HepG2 (cell line): ENCODE data around the gene ZBTB8B. TPM values are rescaled to one million over a fixed set of nuclear protein-coding genes. Genes with fewer than 3 reads are reported as not detected.

Experiments used
- ATAC-seq: fragments of 200-7000 bp; cut with Tn5 transposase; 3 replicates; pipeline ENCODE4 v1.9.1; 2020; ENCODE audit warnings: mild to moderate bottlenecking, moderate library complexity
- BruUV-seq: library from RNA; stranded (reverse); fragments of 400-500 nt; replicated peaks from 2 replicates; lab custom pipeline; 2021; lab: Mats Ljungman, UMichigan
- CTCF ChIA-PET: fragments of 300-600 bp; formaldehyde crosslinking; extraction: SDS; loops from one replicate; lab custom pipeline; 2021; ENCODE audit warnings: low total read pairs, inconsistent platforms, low intra/inter-chr PET ratio; lab: Yijun Ruan, JAX
- POLR2A ChIA-PET: fragments of 350-600 bp; sonication (Branson Sonifier 250); formaldehyde crosslinking; loops from one replicate; lab custom pipeline; 2020; ENCODE audit warnings: antibody characterized with exemption, inconsistent platforms; lab: Yijun Ruan, JAX
- DNase-seq: peaks from one replicate; pipeline ENCODE4 v3.0.0-alpha.2; 2015; ENCODE audit warnings: low spot score
- FAIRE-seq: peaks from 3 replicates; lab custom pipeline; 2011; peaks lifted over from hg19 to GRCh38; lab: Jason Lieb, UNC
- H2AFZ ChIP-seq: one replicate; pipeline ENCODE4 v1.6.1; 2011; ENCODE audit warnings: low read length, inconsistent platforms
- H3K27ac ChIP-seq: fragments of 300-600 bp; 3 replicates; pipeline ENCODE4 v1.8.0; 2011; ENCODE audit warnings: mixed run types, mild to moderate bottlenecking, mixed read lengths, low read length, inconsistent platforms; ENCODE audit not compliant: insufficient read depth; ENCODE audit errors: extremely low read length
- H3K27me3 ChIP-seq, 2 experiments: fragments of 200-600 bp in 1 of 2; 2 replicates in 1 of 2; 3 replicates in 1 of 2; pipeline versions ENCODE4 v1.6.0 to v1.8.0; 2011; ENCODE audit warnings: low read length in 2 of 2, mild to moderate bottlenecking in 2 of 2, moderate library complexity in 2 of 2, inconsistent platforms in 1 of 2; ENCODE audit not compliant: insufficient read depth in 2 of 2, control insufficient read depth in 1 of 2
- H3K36me3 ChIP-seq, 2 experiments: fragments of 200-600 bp in 1 of 2; replicated peaks in 1 of 2; 2 replicates in 1 of 2; 3 replicates in 1 of 2; pipeline versions ENCODE4 v1.5.1 to v1.8.0; 2011; ENCODE audit warnings: low read length in 2 of 2, inconsistent platforms in 1 of 2; ENCODE audit not compliant: insufficient read depth in 2 of 2, control insufficient read depth in 1 of 2
- H3K4me1 ChIP-seq: 2 replicates; pipeline ENCODE4 v1.5.1; 2012; ENCODE audit warnings: low read length, inconsistent platforms; ENCODE audit not compliant: insufficient read depth
- H3K4me2 ChIP-seq: 2 replicates; pipeline ENCODE4 v1.6.0; 2011; ENCODE audit warnings: low read depth, low read length, inconsistent platforms
- H3K4me3 ChIP-seq, 3 experiments: fragments of 200-600 bp in 1 of 3; sonication (generic), shearing (Covaris generic) in 1 of 3; replicated peaks in 1 of 3; 2 replicates each; pipeline ENCODE4 v1.5.1; 2011 to 2016; ENCODE audit warnings: low read length in 3 of 3, inconsistent platforms in 2 of 3, low read depth in 2 of 3, mild to moderate bottlenecking in 2 of 3, control low read depth in 1 of 3, mixed read lengths in 1 of 3; ENCODE audit not compliant: insufficient read depth in 1 of 3
- H3K79me2 ChIP-seq: one replicate; pipeline ENCODE4 v1.6.1; 2011; ENCODE audit warnings: low read length, inconsistent platforms; ENCODE audit not compliant: insufficient read depth
- H3K9ac ChIP-seq: 2 replicates; pipeline ENCODE4 v1.6.0; 2011; ENCODE audit warnings: mild to moderate bottlenecking, low read depth, low read length, inconsistent platforms; ENCODE audit not compliant: insufficient read depth
- H3K9me3 ChIP-seq: 2 replicates; pipeline ENCODE4 v1.5.1; 2012; ENCODE audit warnings: mild to moderate bottlenecking, low read length
- H4K20me1 ChIP-seq: 2 replicates; pipeline ENCODE4 v1.6.0; 2011; ENCODE audit warnings: inconsistent platforms, mild to moderate bottlenecking, low read length, moderate library complexity; ENCODE audit not compliant: insufficient read depth
- BCL3 ChIP-seq: sonication (generic); formaldehyde crosslinking; IDR thresholded peaks from 2 replicates; pipeline ENCODE4 v1.5.1; 2020; ENCODE audit warnings: mild to moderate bottlenecking, missing genetic modification reagents, moderate library complexity
- BRF2 ChIP-seq: sonication (generic); formaldehyde crosslinking; IDR thresholded peaks from 2 replicates; pipeline ENCODE4 v1.8.1; 2022; ENCODE audit warnings: mild to moderate bottlenecking, missing genetic modification reagents
- CBX5 ChIP-seq: sonication (generic); formaldehyde crosslinking; IDR thresholded peaks from 2 replicates; pipeline ENCODE4 v1.4.0; 2020; ENCODE audit warnings: missing genetic modification reagents, borderline replicate concordance
- EED ChIP-seq: sonication (generic); formaldehyde crosslinking; IDR thresholded peaks from 2 replicates; pipeline ENCODE4 v1.5.0; 2020; ENCODE audit warnings: mild to moderate bottlenecking, missing genetic modification reagents
- GPBP1L1 ChIP-seq: sonication (generic); formaldehyde crosslinking; IDR thresholded peaks from 2 replicates; pipeline ENCODE4 v1.5.0; 2020; ENCODE audit warnings: mild to moderate bottlenecking, missing genetic modification reagents
- HNRNPH1 ChIP-seq: fragments of 200-400 bp; formaldehyde crosslinking; optimal IDR thresholded peaks from 2 replicates; pipeline ENCODE3; 2017; ENCODE audit warnings: mild to moderate bottlenecking, low read depth, low read length
- KLF11 ChIP-seq: IDR thresholded peaks from 2 replicates; pipeline ENCODE4 v1.6.1; 2016; ENCODE audit warnings: missing compliant biosample characterization
- MIER2 ChIP-seq: IDR thresholded peaks from 2 replicates; pipeline ENCODE4 v1.6.1; 2016; ENCODE audit warnings: missing biosample characterization, missing genetic modification reagents
- MLLT10 ChIP-seq: sonication (generic); formaldehyde crosslinking; IDR thresholded peaks from 2 replicates; pipeline ENCODE4 v1.4.0; 2020; ENCODE audit warnings: missing genetic modification reagents
- NCOA5 ChIP-seq: sonication (generic); formaldehyde crosslinking; IDR thresholded peaks from 2 replicates; pipeline ENCODE4 v1.4.0; 2020; ENCODE audit warnings: missing genetic modification reagents
- SIX1 ChIP-seq: sonication (generic); formaldehyde crosslinking; IDR thresholded peaks from 2 replicates; pipeline ENCODE4 v1.4.0; 2020; ENCODE audit warnings: missing genetic modification reagents, borderline replicate concordance
- SPEN ChIP-seq: sonication (generic); formaldehyde crosslinking; IDR thresholded peaks from 2 replicates; pipeline ENCODE4 v1.5.1; 2020; ENCODE audit warnings: low read depth, mild to moderate bottlenecking, missing genetic modification reagents
- SRF ChIP-seq: IDR thresholded peaks from 2 replicates; pipeline ENCODE4 v1.6.1; 2011; ENCODE audit warnings: mild to moderate bottlenecking, low read depth, low read length, moderate library complexity
- ZNF143 ChIP-seq: sonication (generic); formaldehyde crosslinking; IDR thresholded peaks from 2 replicates; pipeline ENCODE4 v1.4.0; 2020; ENCODE audit warnings: missing genetic modification reagents
- ZNF513 ChIP-seq: sonication (generic); formaldehyde crosslinking; conservative IDR thresholded peaks from 2 replicates; pipeline ENCODE4 v1.5.0; 2020; ENCODE audit warnings: missing genetic modification reagents
- ZNF563 ChIP-seq: sonication (generic); formaldehyde crosslinking; IDR thresholded peaks from 2 replicates; pipeline ENCODE4 v1.8.0; 2022; ENCODE audit warnings: mild to moderate bottlenecking, moderate library complexity, missing genetic modification reagents
- ZNF570 ChIP-seq: sonication (generic); formaldehyde crosslinking; IDR thresholded peaks from 2 replicates; pipeline ENCODE4 v1.4.0; 2020; ENCODE audit warnings: mild to moderate bottlenecking, missing genetic modification reagents, borderline replicate concordance
- ZNF720 ChIP-seq: sonication (generic); formaldehyde crosslinking; IDR thresholded peaks from 2 replicates; pipeline ENCODE4 v1.4.0; 2020; ENCODE audit warnings: missing genetic modification reagents
- ZNF800 ChIP-seq: sonication (generic); formaldehyde crosslinking; IDR thresholded peaks from 2 replicates; pipeline ENCODE4 v1.4.0; 2020; ENCODE audit warnings: missing genetic modification reagents
- WGBS: methylation state at CpG from one replicate; pipeline ENCODE4 v1.1.6; 2017; ENCODE audit warnings: low lambda C conversion rate; 5-methylcytosine and 5-hydroxymethylcytosine counted together
- in situ Hi-C: cut with HindIII; loops from 2 replicates; pipeline ENCODE4 v1.10.0; 2017; ENCODE audit warnings: low pct_unique_long_range_greater_than_20kb; ENCODE audit not compliant: extremely low pct_ligation_motif_present
- intact Hi-C: fragments of 100-400 bp; cut with micrococcal nuclease; formaldehyde crosslinking; loops from one replicate; pipeline ENCODE4 v1.10.0; 2022; ENCODE audit not compliant: unreplicated experiment
- polyA plus RNA-seq, 8 experiments: library from polyadenylated mRNA; depleted of rRNA in 3 of 8; stranded (reverse) in 7 of 8; unstranded in 1 of 8; fragments of >200 nt; fragmentation: Illumina TruSeq in 4 of 8; extraction: Trizol in 4 of 8; gene quantifications; 2 replicates each; pipeline versions ENCODE4 v1.2.1 to v1.2.3, GENCODE V29; 2011 to 2016; ENCODE audit warnings: low read depth in 4 of 8, missing spikeins in 1 of 8, mixed read lengths in 1 of 8; ENCODE audit not compliant: insufficient read depth in 1 of 8
- total RNA-seq, 5 experiments: library from RNA; depleted of rRNA; stranded (reverse); fragments of >200 nt; fragmentation: Illumina TruSeq; extraction: Trizol; gene quantifications; 2 replicates each; pipeline ENCODE4 v1.2.3, GENCODE V29; 2016; ENCODE audit warnings: low read depth in 1 of 5

The ZBTB8B gene
- total and polyA plus RNA-seq, 2 of the 13 experiments (the other 11 are each of a cell fraction or from before 2014, with no cell fraction given): under 0.01 to 0.02 TPM

GRCh38 chr1:32486463-32487113 is 21.7 kb downstream of the ZBTB8B start:
- H3K27ac ChIP-seq: no peak overlapping the region

More at GRCh38 chr1:32486463-32487113, 21.7 kb downstream of the ZBTB8B start:
- intact Hi-C loops (no loop called here), in situ Hi-C loops (no loop called here)
- CTCF ChIA-PET: no interaction called here
- Histone ChIP-seq H3K9ac (no peak overlapping the region), H3K9me3 (no peaks in the 10 kb centered on the region), H3K79me2 (no peaks in the 10 kb centered on the region), H3K27me3 (peaks cover 4 to 5% of the 10 kb centered on the region in 2 experiments; a peak in 2 of 5 replicates), H4K20me1 (no peaks in the 10 kb centered on the region), H3K36me3 (no peaks in the 10 kb centered on the region), H3K4me1 (no peaks in the 10 kb centered on the region), H2AFZ (no peak overlapping the region), H3K4me3 (no peak overlapping the region), H3K4me2 (no peak overlapping the region)
- no peak for FAIRE-seq
- no peak for ATAC-seq
- DNase-seq: no peak
- POLR2A ChIA-PET: no interaction called here
- WGBS: 46% methylated on average over 7 of the region's 7 CpGs
- TF ChIP-seq ZNF563 (CRISPR knock-in tag) (no peak), EED (no peak), SPEN (CRISPR knock-in tag) (no peak), ZNF513 (CRISPR knock-in tag) (no peak), BCL3 (no peak), BRF2 (CRISPR knock-in tag) (no peak), SRF (no peak), MLLT10 (CRISPR knock-in tag) (no peak), SIX1 (no peak), GPBP1L1 (no peak), KLF11 (CRISPR knock-in tag) (no peak), CBX5 (CRISPR knock-in tag) (no peak), MIER2 (CRISPR knock-in tag) (no peak), ZNF720 (no peak), ZNF800 (CRISPR knock-in tag) (no peak), HNRNPH1 (no peak), ZNF570 (no peak), NCOA5 (CRISPR knock-in tag) (no peak), ZNF143 (CRISPR knock-in tag) (no peak)
- BruUV-seq: no TSS peak
